ENCODE measurements around the gene RAD21L1. TPM values are rescaled to one million over a fixed set of nuclear protein-coding genes. Genes with fewer than 3 reads are reported as not detected.
A peak's percentile ranks its signal among the peaks of the same experiment; 100 is the strongest.

Gene RAD21L1
- total RNA-seq, 1 donor from 2014 or later: not detected

DNA sequence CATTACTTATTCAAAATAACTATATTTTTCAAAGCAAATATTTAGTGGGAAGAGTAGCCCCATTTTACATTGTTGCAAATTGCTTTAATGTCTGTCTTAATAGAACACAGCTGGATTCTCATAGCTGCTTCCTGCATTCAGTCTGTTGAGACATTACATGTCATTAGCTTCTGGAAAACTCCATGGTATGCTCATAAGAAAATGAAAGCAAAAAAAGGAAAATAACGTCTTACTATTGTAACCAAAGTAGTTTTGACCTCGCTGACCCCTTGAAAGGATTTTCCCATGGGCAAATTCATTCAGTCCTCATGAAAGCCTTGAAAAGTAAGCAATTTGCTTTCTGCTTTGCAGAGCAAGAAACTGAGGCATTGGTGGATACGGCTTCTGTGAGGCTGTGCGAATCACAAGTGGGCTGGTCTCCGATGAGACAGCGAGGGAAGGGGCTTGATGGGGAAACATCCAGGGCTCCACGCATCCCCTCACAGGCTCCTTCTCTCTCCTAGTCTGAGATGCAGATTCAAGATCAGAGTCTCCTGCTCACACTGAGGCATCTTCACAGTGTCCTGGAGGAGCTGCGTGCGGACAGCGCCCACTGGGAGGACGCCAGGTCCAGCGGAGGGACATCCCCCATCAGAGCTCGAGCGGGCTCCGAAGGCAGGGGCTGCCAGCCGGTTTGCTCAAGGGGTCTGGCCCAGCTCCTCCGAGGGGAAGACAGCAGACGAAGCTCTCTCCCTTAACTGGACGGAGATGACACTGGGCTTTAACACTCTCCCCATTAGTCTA is 19.3 kb upstream of the RAD21L1 start:
- H3K4me3 Mint-ChIP-seq: no peak overlapping the region
- TF ChIP-seq EZH2phosphoT487 (IDR thresholded peaks at IDR 0.05): no peak
- no peak for TF ChIP-seq EZH2 (IDR thresholded peaks at IDR 0.05)
- TF ChIP-seq, protein P1, sequence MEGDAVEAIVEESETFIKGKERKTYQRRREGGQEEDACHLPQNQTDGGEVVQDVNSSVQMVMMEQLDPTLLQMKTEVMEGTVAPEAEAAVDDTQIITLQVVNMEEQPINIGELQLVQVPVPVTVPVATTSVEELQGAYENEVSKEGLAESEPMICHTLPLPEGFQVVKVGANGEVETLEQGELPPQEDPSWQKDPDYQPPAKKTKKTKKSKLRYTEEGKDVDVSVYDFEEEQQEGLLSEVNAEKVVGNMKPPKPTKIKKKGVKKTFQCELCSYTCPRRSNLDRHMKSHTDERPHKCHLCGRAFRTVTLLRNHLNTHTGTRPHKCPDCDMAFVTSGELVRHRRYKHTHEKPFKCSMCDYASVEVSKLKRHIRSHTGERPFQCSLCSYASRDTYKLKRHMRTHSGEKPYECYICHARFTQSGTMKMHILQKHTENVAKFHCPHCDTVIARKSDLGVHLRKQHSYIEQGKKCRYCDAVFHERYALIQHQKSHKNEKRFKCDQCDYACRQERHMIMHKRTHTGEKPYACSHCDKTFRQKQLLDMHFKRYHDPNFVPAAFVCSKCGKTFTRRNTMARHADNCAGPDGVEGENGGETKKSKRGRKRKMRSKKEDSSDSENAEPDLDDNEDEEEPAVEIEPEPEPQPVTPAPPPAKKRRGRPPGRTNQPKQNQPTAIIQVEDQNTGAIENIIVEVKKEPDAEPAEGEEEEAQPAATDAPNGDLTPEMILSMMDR (IDR thresholded peaks at IDR 0.05): no peak
- H4K20me1 ChIP-seq (ENCODE audit: low read depth): no peaks in the 10 kb centered on the region

DNA sequence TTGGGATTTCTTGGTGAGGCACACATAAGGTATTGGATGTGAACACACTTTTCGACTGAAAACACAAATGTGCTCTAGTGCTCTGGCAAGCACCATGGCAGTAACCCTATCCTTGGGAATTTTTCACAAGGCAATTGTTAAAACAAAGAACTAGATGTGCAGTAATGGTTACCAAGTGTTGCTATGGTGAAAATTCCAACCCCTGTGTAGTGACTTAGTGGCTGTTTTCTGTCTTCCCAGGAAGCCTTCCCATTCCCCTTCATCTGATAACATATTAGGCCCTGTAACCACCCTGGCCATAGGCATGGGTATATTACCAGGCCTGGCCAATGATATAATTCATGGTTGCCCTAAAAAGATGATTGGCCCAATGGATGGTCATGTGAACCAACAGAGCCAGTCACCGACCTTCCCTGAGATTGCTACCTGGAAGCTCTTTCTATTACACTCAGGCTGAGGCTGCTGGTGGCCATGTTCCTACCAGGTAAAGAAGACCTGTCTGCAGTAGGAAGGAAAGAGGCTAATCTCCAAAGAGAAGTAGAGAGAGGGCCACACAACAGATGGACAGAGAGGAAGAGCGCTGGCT is 18.5 kb upstream of the RAD21L1 start:
- no peaks in the 10 kb centered on the region for H4K20me1 ChIP-seq (ENCODE audit: low read depth)
- no peaks in the 10 kb centered on the region for H3K4me1 ChIP-seq
- DNase-seq (ENCODE audit: low spot score): no peak
- H3K79me2 ChIP-seq (ENCODE audit: low read depth): no peaks in the 10 kb centered on the region
- no peaks in the 10 kb centered on the region for H3K9me3 Mint-ChIP-seq
- H3K27me3 ChIP-seq: peaks cover 38% of the 10 kb centered on the region
- H3K4me2 ChIP-seq: no peak overlapping the region
- no peaks in the 10 kb centered on the region for H3K9me3 ChIP-seq (ENCODE audit: low read depth)
- TF ChIP-seq EZH2 (IDR thresholded peaks at IDR 0.05) (no peak), EZH2phosphoT487 (IDR thresholded peaks at IDR 0.05) (no peak)
- TF ChIP-seq, protein P1 (IDR thresholded peaks at IDR 0.05): no peak
- no peak overlapping the region for H3K27ac ChIP-seq
- H2AFZ ChIP-seq (replicated peaks): no peak overlapping the region
- H3K4me1 Mint-ChIP-seq: peaks cover 2% of the 10 kb centered on the region
- no peak overlapping the region for H3K4me3 Mint-ChIP-seq
- H3K36me3 ChIP-seq: no peaks in the 10 kb centered on the region
- H3K36me3 Mint-ChIP-seq: no peaks in the 10 kb centered on the region
- H3K27ac Mint-ChIP-seq: no peak overlapping the region
- no peak overlapping the region for H3K4me3 ChIP-seq
- H3F3A ChIP-seq (ENCODE audit: low read depth): no peaks in the 10 kb centered on the region
- no peak overlapping the region for H3K9ac ChIP-seq
- H3K27me3 Mint-ChIP-seq (ENCODE audit: insufficient read depth, low read depth): peaks cover 13% of the 10 kb centered on the region

More for the DNA sequence above, 19.3 kb upstream of the RAD21L1 start:
- no peak overlapping the region for H2AFZ ChIP-seq (replicated peaks)
- H3K4me1 ChIP-seq: no peaks in the 10 kb centered on the region
- no peaks in the 10 kb centered on the region for H3K9me3 ChIP-seq (ENCODE audit: low read depth)
- H3F3A ChIP-seq (ENCODE audit: low read depth): no peaks in the 10 kb centered on the region
- H3K4me1 Mint-ChIP-seq: peaks cover 2% of the 10 kb centered on the region
- no peaks in the 10 kb centered on the region for H3K36me3 Mint-ChIP-seq
- H3K4me2 ChIP-seq: no peak overlapping the region
- no peak overlapping the region for H3K27ac Mint-ChIP-seq
- H3K36me3 ChIP-seq: no peaks in the 10 kb centered on the region
- H3K9me3 Mint-ChIP-seq: no peaks in the 10 kb centered on the region
- peaks cover 7% of the 10 kb centered on the region for H3K27me3 Mint-ChIP-seq (ENCODE audit: insufficient read depth, low read depth)
- DNase-seq (ENCODE audit: low spot score): no peak
- peaks cover 29% of the 10 kb centered on the region for H3K27me3 ChIP-seq
- no peak overlapping the region for H3K9ac ChIP-seq
- H3K4me3 ChIP-seq: no peak overlapping the region
- H3K27ac ChIP-seq: no peak overlapping the region
- no peaks in the 10 kb centered on the region for H3K79me2 ChIP-seq (ENCODE audit: low read depth)

DNA sequence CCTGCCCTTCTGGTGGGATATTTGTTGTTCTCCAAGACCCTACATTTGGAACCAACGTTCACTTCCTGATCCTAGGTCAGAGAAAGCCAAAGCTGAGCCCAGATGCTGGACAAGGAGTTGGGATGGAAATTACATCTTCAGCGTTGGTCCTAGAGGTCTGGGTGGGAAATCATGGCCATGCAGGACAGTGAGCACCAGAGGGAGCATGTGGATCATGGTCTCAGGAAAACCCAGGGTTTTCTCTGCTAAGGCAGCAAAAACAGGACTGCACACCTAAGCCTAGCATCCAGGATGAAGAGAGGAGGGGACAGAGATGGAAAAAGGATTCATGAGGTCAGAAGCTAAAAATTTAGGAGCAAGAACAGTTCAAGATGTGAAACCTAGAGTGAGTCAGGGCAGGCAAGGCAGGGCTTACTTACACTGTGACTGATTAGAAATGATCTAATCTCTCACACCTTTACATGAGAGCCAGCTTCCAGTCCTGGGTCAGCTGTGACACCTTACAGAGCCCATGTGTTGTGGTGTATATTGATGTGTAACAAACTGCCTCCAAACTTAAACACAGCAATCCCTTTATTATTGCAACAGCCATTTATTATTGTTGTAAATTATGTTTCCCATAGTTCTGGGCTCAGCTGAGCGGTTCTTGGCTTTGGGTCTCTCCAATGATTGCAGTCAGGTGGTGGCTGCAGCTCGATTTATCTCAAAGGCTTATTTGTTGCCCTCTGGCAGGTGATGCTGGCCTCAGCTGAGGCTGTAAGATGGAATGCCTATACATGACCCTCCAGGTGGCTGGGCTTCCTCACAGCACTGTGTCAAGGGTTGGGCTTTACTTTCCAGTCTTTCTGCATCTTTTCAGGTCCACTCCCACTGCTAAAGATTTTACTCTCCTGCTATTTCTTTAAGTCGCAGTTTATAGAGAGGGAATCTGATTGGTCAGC is 16.1 kb upstream of the RAD21L1 start:
- no peak for DNase-seq (ENCODE audit: low spot score)
- H3K27me3 Mint-ChIP-seq (ENCODE audit: insufficient read depth, low read depth): peaks cover 14% of the 10 kb centered on the region

More for the DNA sequence above, 16.1 kb upstream of the RAD21L1 start:
- TF ChIP-seq EZH2 (IDR thresholded peaks at IDR 0.05): no peak
- TF ChIP-seq, protein P1 (IDR thresholded peaks at IDR 0.05): peak; percentile 33
- TF ChIP-seq EZH2phosphoT487 (IDR thresholded peaks at IDR 0.05): no peak
- H3K4me3 ChIP-seq: no peak overlapping the region
- H3K36me3 Mint-ChIP-seq: no peaks in the 10 kb centered on the region
- H3K9me3 ChIP-seq (ENCODE audit: low read depth): no peaks in the 10 kb centered on the region
- no peaks in the 10 kb centered on the region for H4K20me1 ChIP-seq (ENCODE audit: low read depth)
- no peak overlapping the region for H3K4me2 ChIP-seq
- H3F3A ChIP-seq (ENCODE audit: low read depth): no peaks in the 10 kb centered on the region
- no peak overlapping the region for H2AFZ ChIP-seq (replicated peaks)
- H3K9ac ChIP-seq: no peak overlapping the region
- peaks cover 55% of the 10 kb centered on the region for H3K27me3 ChIP-seq
- peaks cover 5% of the 10 kb centered on the region for H3K4me1 Mint-ChIP-seq
- H3K27ac Mint-ChIP-seq: no peak overlapping the region
- H3K4me1 ChIP-seq: no peaks in the 10 kb centered on the region
- H3K27ac ChIP-seq: no peak overlapping the region
- H3K9me3 Mint-ChIP-seq: no peaks in the 10 kb centered on the region
- H3K79me2 ChIP-seq (ENCODE audit: low read depth): no peaks in the 10 kb centered on the region
- no peaks in the 10 kb centered on the region for H3K36me3 ChIP-seq
- no peak overlapping the region for H3K4me3 Mint-ChIP-seq
